PC-9 (cell line): Measurements from ENCODE around the gene RNF13. TPM values are rescaled to one million over a fixed set of nuclear protein-coding genes. Genes with fewer than 3 reads are reported as not detected.

ENCODE experiments used
- Bru-seq: library from RNA; stranded (reverse); fragments of 400-500 nt; gene quantifications from one replicate; lab custom pipeline; 2021; lab: Mats Ljungman, UMichigan
- BruChase-seq, 2 experiments: library from RNA; stranded (reverse); fragments of 400-500 nt; gene quantifications; one replicate each; lab custom pipeline; 2021; lab: Mats Ljungman, UMichigan
- BruUV-seq: library from RNA; stranded (reverse); fragments of 400-500 nt; replicated peaks from 2 replicates; lab custom pipeline; 2021; lab: Mats Ljungman, UMichigan
- CTCF ChIA-PET: fragments of 300-600 bp; sonication (Branson Sonifier 250); formaldehyde crosslinking; loops from one replicate; lab custom pipeline; 2022; ENCODE audit warnings: antibody characterized with exemption; lab: Charles Lee
- POLR2A ChIA-PET: fragments of 300-600 bp; sonication (Branson Sonifier 250); formaldehyde crosslinking; loops from one replicate; lab custom pipeline; 2022; ENCODE audit warnings: antibody characterized with exemption; ENCODE audit not compliant: unreplicated experiment; lab: Charles Lee
- DNase-seq, 2 experiments: peaks; one replicate each; pipeline versions ENCODE4 v3.0.0 to v3.0.0-alpha.2; 2015 to 2022; ENCODE audit warnings: mixed read lengths in 1 of 2
- H2AFZ ChIP-seq: fragments of 200-600 bp; sonication (generic); 2 replicates; pipeline ENCODE4 v1.8.1; 2017; ENCODE audit warnings: antibody characterized with exemption
- H3F3A ChIP-seq: fragments of 200-600 bp; sonication (generic); 2 replicates; pipeline ENCODE4 v1.8.1; 2017; ENCODE audit warnings: antibody characterized with exemption, mild to moderate bottlenecking, low read depth; ENCODE audit not compliant: insufficient read depth
- H3K27ac ChIP-seq: fragments of 200-600 bp; sonication (generic); 2 replicates; pipeline ENCODE4 v1.6.1; 2016; ENCODE audit warnings: mixed run types
- H3K27me3 ChIP-seq: fragments of 200-600 bp; sonication (generic); 2 replicates; pipeline ENCODE4 v1.6.1; 2016; ENCODE audit warnings: low read depth, mixed run types; ENCODE audit not compliant: insufficient read depth
- H3K36me3 ChIP-seq: fragments of 200-600 bp; sonication (generic); 2 replicates; pipeline ENCODE4 v1.6.1; 2016; ENCODE audit warnings: low read depth, mixed run types
- H3K4me1 ChIP-seq: fragments of 200-600 bp; sonication (generic); replicated peaks from 2 replicates; pipeline ENCODE4 v1.6.1; 2016; ENCODE audit warnings: mixed run types; ENCODE audit not compliant: insufficient read depth
- H3K4me2 ChIP-seq: fragments of 200-600 bp; sonication (generic); 2 replicates; pipeline ENCODE4 v1.6.1; 2017; ENCODE audit warnings: mixed run types
- H3K4me3 ChIP-seq: fragments of 200-600 bp; sonication (generic); 2 replicates; pipeline ENCODE4 v1.6.1; 2016; ENCODE audit warnings: mixed run types
- H3K79me2 ChIP-seq: fragments of 200-600 bp; sonication (generic); 2 replicates; pipeline ENCODE4 v1.6.1; 2017; ENCODE audit warnings: low read depth, mixed run types
- H3K9me2 ChIP-seq: fragments of 200-600 bp; sonication (generic); 2 replicates; pipeline ENCODE4 v1.8.1; 2017; ENCODE audit warnings: mild to moderate bottlenecking; ENCODE audit not compliant: insufficient read depth
- H3K9me3 ChIP-seq: fragments of 200-600 bp; sonication (generic); 2 replicates; pipeline ENCODE4 v1.8.1; 2016; ENCODE audit warnings: low read depth; ENCODE audit not compliant: insufficient read depth
- H4K20me1 ChIP-seq: fragments of 200-600 bp; sonication (generic); 2 replicates; pipeline ENCODE4 v1.8.1; 2017; ENCODE audit not compliant: insufficient read depth
- CTCF ChIP-seq: fragments of 200-600 bp; sonication (generic); conservative IDR thresholded peaks from 2 replicates; pipeline ENCODE4 v1.6.1; 2017; ENCODE audit warnings: mixed run types, antibody characterized with exemption, mild to moderate bottlenecking, moderate library complexity
- EZH2 ChIP-seq: fragments of 200-600 bp; sonication (generic); IDR thresholded peaks from 2 replicates; pipeline ENCODE4 v1.8.0; 2017; ENCODE audit warnings: antibody characterized with exemption, low read depth
- intact Hi-C: fragments of 100-400 bp; cut with micrococcal nuclease; formaldehyde crosslinking; loops from one replicate; pipeline ENCODE4 v1.10.0; 2022; ENCODE audit not compliant: unreplicated experiment
- long read RNA-seq: library from polyadenylated mRNA; stranded (forward); transcript quantifications from one replicate; pipeline ENCODE4 v2.0.0, GENCODE V29; 2022
- total RNA-seq: library from RNA; stranded (reverse); gene quantifications from 2 replicates; pipeline ENCODE4 v1.2.3, GENCODE V29; 2021

Gene RNF13
- total RNA-seq (40.1 and 65.0 TPM in 2 replicates), Bru-seq, nascent RNA (percentile 93 among the genes with signal in this experiment), BruChase-seq, experiment 1, labeled RNA remaining after a 2-hour chase (percentile 90 among the genes with signal in this experiment), BruChase-seq, experiment 2, labeled RNA remaining after a 6-hour chase (percentile 72 among the genes with signal in this experiment)
- long read RNA-seq, transcript RNF13-212 (10 exons, 1,027 nt): minor isoform, 11 of 196 reads
- long read RNA-seq, transcript RNF13-201 (11 exons, 2,866 nt): minor isoform, 6 of 196 reads
- long read RNA-seq, transcript RNF13-203 (10 exons, 2,843 nt): major isoform, 124 of 196 reads
- long read RNA-seq, transcript RNF13-215 (9 exons, 1,104 nt): minor isoform, 7 of 196 reads
- long read RNA-seq, partial matches to known transcripts: 2 of 196 reads
- long read RNA-seq, other reads (novel, unspliced or antisense): 42 of 196 reads

DNA sequence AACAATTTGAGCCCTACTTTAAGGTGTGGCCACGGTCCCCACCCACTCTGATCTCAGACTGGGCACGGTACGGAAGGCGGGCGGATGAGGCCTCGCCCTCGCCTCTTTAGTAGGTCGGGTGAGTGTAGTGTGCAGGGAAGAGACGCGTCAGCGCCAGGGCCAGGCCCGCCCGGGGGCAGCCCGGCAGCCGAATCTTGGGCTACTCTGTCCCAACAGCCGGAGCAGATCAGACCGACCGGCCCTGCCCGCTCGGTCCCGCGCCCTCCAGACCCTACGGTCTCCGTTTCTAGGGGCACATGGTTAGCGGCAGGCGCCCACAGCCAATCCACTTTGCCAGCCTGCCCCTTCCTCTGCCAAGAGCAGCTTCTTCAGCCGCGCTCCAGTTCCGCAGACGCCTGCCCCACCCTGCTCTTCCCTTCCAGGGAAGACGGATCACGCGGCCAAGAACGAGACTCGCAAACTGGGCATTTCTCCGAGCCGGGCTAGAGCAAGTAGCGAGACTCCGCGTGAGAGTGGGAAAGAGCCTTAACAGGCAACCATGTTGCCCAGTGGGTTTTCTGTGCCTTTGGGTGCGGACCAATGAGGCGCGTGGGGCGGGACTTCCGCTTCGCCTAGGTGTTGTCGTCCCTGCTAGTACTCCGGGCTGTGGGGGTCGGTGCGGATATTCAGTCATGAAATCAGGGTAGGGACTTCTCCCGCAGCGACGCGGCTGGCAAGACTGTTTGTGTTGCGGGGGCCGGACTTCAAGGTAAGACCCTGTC is at the start of gene RNF13:
Gene RNF13 (plus strand): TSS at position 610 of the 761 bp plus-strand sequence. CDS start 32,812 bp downstream, outside the sequence.
- H3K79me2 ChIP-seq: peaks cover 47% of the 10 kb centered on the region
- no peaks in the 10 kb centered on the region for H3K9me2 ChIP-seq
- TF ChIP-seq EZH2: no peak
- TF ChIP-seq CTCF: no peak
- DNase-seq: peak; percentile 82 to 93
- peak within 1 kb of the TSS; percentile 84 for H3K4me3 ChIP-seq
- H3K36me3 ChIP-seq: no peaks in the 10 kb centered on the region
- BruUV-seq: no TSS peak
- peaks cover 22% of the 10 kb centered on the region for H4K20me1 ChIP-seq
- H3K27ac ChIP-seq: peak within 1 kb of the TSS; percentile 96
- POLR2A ChIA-PET: interaction anchor here (0.5 to 0.9 kb wide), 4 partner anchors 10 to 337 kb away, joined by 3 to 5 read pairs (median 4); no protein-coding TSS in a partner anchor
- H3K9me3 ChIP-seq: no peaks in the 10 kb centered on the region
- H3K4me1 ChIP-seq: peaks cover 46% of the 10 kb centered on the region
- peak within 1 kb of the TSS; percentile 83 for H3K4me2 ChIP-seq
- H2AFZ ChIP-seq: peak within 1 kb of the TSS; percentile 94
- intact Hi-C loops: loop anchor here (2.0 to 5.0 kb wide), 3 partner anchors 60 to 426 kb away; partner anchors contain the start of genes COMMD2 and WWTR1
- CTCF ChIA-PET: no interaction called here
- H3F3A ChIP-seq: peaks cover 23% of the 10 kb centered on the region
- H3K27me3 ChIP-seq: no peaks in the 10 kb centered on the region

- no peaks in the 10 kb centered on the region for H3K4me1 ChIP-seq
- no peak overlapping the region for H2AFZ ChIP-seq
- H3K27me3 ChIP-seq: no peaks in the 10 kb centered on the region
- H3K9me3 ChIP-seq: no peaks in the 10 kb centered on the region
- no peaks in the 10 kb centered on the region for H3F3A ChIP-seq
- CTCF ChIA-PET: interaction anchor here (1.1 kb wide), 1 partner anchor 45 kb away, joined by 5 read pairs; no protein-coding TSS in a partner anchor
- no TSS peak for BruUV-seq
- no peaks in the 10 kb centered on the region for H3K79me2 ChIP-seq
- no peak overlapping the region for H3K4me3 ChIP-seq
- no peak for TF ChIP-seq CTCF
- TF ChIP-seq EZH2: no peak
- no peaks in the 10 kb centered on the region for H3K9me2 ChIP-seq
- H3K36me3 ChIP-seq: no peaks in the 10 kb centered on the region
- no peaks in the 10 kb centered on the region for H4K20me1 ChIP-seq
- intact Hi-C loops: loop anchor here (10.0 kb wide), 1 partner anchor 171 kb away; no protein-coding TSS in a partner anchor
- H3K27ac ChIP-seq: no peak overlapping the region
- peak in 1 of 2 experiments; percentile 40 for DNase-seq
- POLR2A ChIA-PET: interaction anchor here (0.6 to 0.8 kb wide), 2 partner anchors 47 to 106 kb away, joined by 3 to 6 read pairs; partner anchors contain the start of gene WWTR1
- no peak overlapping the region for H3K4me2 ChIP-seq
These were observed 49.3 kb upstream of the RNF13 start for GRCh38 chr3:149763565-149764195.
